HG02884 (cell line): ENCODE results near the gene SEPSECS.
A peak's percentile ranks its signal among the peaks of the same experiment; 100 is the strongest.

ENCODE experiments used
- ATAC-seq: cut with Tn5 transposase; IDR thresholded peaks from one replicate; pipeline ENCODE4 v1.9.1; 2021; ENCODE audit warnings: mild to moderate bottlenecking, moderate library complexity; ENCODE audit not compliant: unreplicated experiment

The SEPSECS gene

GRCh38 chr4:25159837-25160713, at the start of gene SEPSECS:
SEPSECS (minus strand) TSS chr4:25160449; CDS start chr4:25160369, 80 bp downstream.
- peak; percentile 85 for ATAC-seq

GRCh38 chr4:25209702-25210101, 49.5 kb upstream of the SEPSECS start:
- no peak for ATAC-seq

GRCh38 chr4:25207997-25208396, 47.7 kb upstream of the SEPSECS start:
- ATAC-seq, result no peak

GRCh38 chr4:25198713-25199112, 38.5 kb upstream of the SEPSECS start:
- no peak for ATAC-seq

- ATAC-seq, result no peak
Observed at GRCh38 chr4:25190407-25190806, 30.2 kb upstream of the SEPSECS start.

- ATAC-seq, result no peak
Observed at GRCh38 chr4:25184056-25184455, 23.8 kb upstream of the SEPSECS start.

GRCh38 chr4:25182937-25183336, 22.7 kb upstream of the SEPSECS start:
- no peak for ATAC-seq

GRCh38 chr4:25180524-25181131, 20.4 kb upstream of the SEPSECS start:
- ATAC-seq, result peak; percentile 91

GRCh38 chr4:25178838-25179261, 18.6 kb upstream of the SEPSECS start:
- ATAC-seq, result no peak

GRCh38 chr4:25177147-25177546, 16.9 kb upstream of the SEPSECS start:
- ATAC-seq, result no peak

GRCh38 chr4:25174674-25175073, 14.4 kb upstream of the SEPSECS start:
- no peak for ATAC-seq

- ATAC-seq, result peak; percentile 70
Observed at GRCh38 chr4:25172961-25173915, 13.0 kb upstream of the SEPSECS start.

GRCh38 chr4:25171201-25171865, 11.1 kb upstream of the SEPSECS start:
- no peak for ATAC-seq

GRCh38 chr4:25169446-25169845, 9.2 kb upstream of the SEPSECS start:
- ATAC-seq, result no peak

GRCh38 chr4:25165916-25166315, 5.7 kb upstream of the SEPSECS start:
- no peak for ATAC-seq

GRCh38 chr4:25163196-25163595, 2.9 kb upstream of the SEPSECS start:
- ATAC-seq, result no peak

- no peak for ATAC-seq
Observed at GRCh38 chr4:25162566-25162965, 2.3 kb upstream of the SEPSECS start.

GRCh38 chr4:25161593-25161950, 1.3 kb upstream of the SEPSECS start:
- no peak for ATAC-seq

- ATAC-seq, result peak; percentile 33
Observed at GRCh38 chr4:25160714-25161592, 704 bp upstream of the SEPSECS start.

GRCh38 chr4:25158817-25159216, 1.4 kb downstream of the SEPSECS start:
- ATAC-seq, result no peak
